Suprapubic skin (tissue), 4 donors: Measurements from ENCODE around the gene CDC42EP2.

ENCODE experiments used
- CTCF ChIP-seq, 2 donors: fragments of 200-600 bp in 1 of 2; fragments of 450-650 bp in 1 of 2; sonication (generic) in 1 of 2; IDR thresholded peaks; one replicate each; pipeline ENCODE4 v1.5.1; 2016 to 2019; ENCODE audit warnings: antibody characterized with exemption in 2 of 2, mild to moderate bottlenecking in 1 of 2, moderate library complexity in 1 of 2
- POLR2A ChIP-seq, 2 donors: fragments of 450-650 bp; IDR thresholded peaks; one replicate each; pipeline ENCODE4 v1.6.1; 2017; ENCODE audit warnings: antibody characterized with exemption in 2 of 2, mild to moderate bottlenecking in 2 of 2, moderate library complexity in 2 of 2
- POLR2AphosphoS5 ChIP-seq, 3 donors: sonication (generic); formaldehyde crosslinking; IDR thresholded peaks; one replicate each; pipeline ENCODE4 v1.6.1; 2017; ENCODE audit warnings: antibody characterized with exemption in 3 of 3

- TF ChIP-seq CTCF (IDR thresholded peaks at IDR 0.05) (no peak), POLR2A (IDR thresholded peaks at IDR 0.05) (no peak), POLR2AphosphoS5 (IDR thresholded peaks at IDR 0.05) (no peak)
Measured at GRCh38 chr11:65355776-65356393, 41.2 kb downstream of the CDC42EP2 start.
